NCI-H2227 (cell line): ENCODE results near the gene ZC3H13.

Experiments used
- DNase-seq: peaks from one replicate; lab custom pipeline; 2025; ENCODE audit not compliant: unreplicated experiment; lab: John Stamatoyannopoulos, UW

The ZC3H13 gene

DNA sequence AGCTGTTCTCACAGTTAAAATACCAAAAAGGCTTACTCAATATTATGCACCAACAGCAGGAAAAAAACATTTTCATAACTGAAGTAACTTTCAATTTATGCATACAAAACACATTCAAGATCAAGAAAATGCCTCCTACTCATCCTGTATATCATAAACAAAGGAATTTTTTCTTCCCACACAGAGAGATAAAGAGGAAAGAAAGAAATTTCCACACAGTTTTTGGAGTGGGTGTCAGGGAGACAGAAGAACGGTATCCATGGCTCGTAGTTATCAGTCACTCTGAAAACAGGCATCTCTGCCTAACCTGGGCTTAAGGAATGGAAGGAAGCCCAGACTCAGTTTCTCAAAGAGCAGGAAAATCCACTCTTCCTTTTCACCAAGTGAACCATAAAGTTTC, 108.6 kb downstream of the ZC3H13 start:
- no peak for DNase-seq

- DNase-seq: no peak
Observed at GRCh38 chr13:45943120-45943519, 109.4 kb downstream of the ZC3H13 start.

GRCh38 chr13:45941261-45941660, 111.3 kb downstream of the ZC3H13 start:
- DNase-seq: no peak

GRCh38 chr13:45940061-45940460, 112.5 kb downstream of the ZC3H13 start:
- DNase-seq: no peak

GRCh38 chr13:45936621-45937020, 115.9 kb downstream of the ZC3H13 start:
- DNase-seq: no peak

GRCh38 chr13:45934283-45934682, 118.3 kb downstream of the ZC3H13 start:
- no peak for DNase-seq

DNA sequence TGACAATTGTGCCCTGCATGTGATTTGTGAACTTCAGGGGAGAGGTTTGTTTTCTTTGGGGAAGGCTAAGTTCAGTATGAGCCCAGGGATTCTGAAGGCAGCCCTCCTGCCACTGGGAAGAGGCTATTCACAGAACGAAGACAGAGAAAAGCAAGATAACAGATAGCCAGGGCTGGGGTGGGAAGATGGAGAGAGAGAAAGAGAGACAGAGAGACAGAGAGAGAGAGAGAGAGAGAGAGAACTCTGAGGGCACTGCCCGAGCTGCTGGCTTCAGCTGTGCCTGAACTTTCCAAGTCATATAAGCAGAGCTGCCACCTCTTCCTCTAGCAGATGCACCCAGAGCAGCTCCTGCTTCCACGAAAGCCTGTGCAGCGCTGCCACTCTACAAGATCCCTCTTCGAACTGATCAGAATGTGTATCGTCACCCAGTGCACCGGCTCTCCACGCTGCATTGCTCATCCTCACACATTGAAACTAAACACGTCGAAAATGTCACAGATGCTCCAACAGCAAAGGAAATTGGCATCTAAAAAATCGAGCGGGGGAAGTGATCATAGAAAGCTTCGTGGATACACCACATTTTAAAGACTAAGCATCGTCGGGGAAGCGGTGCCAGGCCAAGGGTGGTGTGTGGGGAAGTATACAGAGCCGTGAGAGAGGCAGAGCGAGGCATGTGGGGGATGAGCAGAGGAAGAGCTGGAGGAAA, 119.2 kb downstream of the ZC3H13 start:
- no peak for DNase-seq

DNA sequence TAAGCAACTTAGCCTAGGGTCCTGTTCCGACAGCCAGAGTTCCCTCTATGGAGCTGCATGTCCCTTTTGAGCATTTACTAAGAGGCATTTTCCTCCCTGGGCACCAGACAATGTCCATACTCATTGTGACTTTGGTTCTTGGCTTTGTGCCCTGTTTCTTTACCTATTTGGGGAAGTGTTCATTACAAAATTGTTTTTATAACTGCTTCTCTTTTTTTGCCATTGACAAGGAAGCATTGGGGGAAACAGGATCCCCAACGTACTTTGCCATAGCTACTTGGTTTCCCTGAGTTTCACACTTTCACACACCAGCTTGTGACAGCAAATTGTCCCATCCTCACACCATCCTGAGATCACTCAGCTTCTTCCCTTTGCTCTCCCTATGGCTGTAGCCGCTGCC, 119.9 kb downstream of the ZC3H13 start:
- no peak for DNase-seq

DNA sequence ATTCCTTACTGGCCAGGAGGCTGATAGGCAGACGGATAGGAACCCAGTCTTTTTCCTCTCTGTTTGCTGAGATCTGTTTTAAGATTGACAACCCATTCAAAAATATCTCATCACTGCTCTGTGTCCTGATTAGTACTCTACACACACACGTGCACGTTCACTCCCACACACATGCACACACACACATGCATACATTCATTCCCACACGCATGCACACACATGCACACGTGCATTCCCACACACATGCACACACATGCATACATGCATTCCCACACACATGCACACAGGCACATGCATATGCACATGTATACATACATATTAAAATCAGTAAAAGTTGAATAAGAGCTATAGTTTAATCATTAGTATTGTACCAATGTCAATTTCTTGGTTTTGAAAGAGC, 120.4 kb downstream of the ZC3H13 start:
- no peak for DNase-seq

DNA sequence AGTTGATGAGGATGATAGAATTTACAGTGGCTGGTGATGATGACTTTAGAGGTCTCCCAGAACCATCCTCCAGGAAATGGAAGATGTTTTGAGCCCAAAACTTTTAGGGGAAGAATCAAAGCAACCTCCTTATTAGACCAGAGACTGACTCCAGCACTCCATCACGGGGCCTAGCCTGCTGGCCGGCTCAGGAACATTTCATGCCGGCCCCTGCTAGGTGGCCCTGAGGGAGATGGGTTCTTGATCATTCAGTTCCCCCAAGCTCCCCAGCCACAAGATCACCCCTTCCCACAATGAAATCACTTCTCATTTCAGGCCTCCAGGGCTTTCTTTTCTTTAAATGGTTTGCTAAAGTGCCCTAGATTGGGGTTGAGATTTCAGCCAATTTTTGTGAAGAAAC, 121.3 kb downstream of the ZC3H13 start:
- DNase-seq: no peak

DNA sequence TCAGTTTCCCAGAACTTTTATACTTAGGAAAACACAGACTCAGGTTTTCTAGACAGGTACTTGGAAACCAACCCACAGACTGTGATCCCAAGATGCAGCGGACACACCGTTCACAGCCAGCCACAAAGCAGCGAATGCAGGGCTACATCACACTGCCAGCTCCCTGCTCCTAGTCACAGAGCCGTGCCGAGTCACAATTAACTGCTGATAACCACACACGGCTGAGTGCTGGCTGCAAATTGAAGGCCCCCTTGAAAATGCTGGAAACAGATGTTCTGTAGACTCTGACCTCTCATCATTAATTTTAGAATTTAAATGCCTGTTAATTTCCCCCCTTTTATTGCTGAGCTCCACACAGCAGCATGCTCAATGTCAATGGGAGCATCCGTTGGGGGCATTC, 122.4 kb downstream of the ZC3H13 start:
- peak; percentile 39 for DNase-seq

DNA sequence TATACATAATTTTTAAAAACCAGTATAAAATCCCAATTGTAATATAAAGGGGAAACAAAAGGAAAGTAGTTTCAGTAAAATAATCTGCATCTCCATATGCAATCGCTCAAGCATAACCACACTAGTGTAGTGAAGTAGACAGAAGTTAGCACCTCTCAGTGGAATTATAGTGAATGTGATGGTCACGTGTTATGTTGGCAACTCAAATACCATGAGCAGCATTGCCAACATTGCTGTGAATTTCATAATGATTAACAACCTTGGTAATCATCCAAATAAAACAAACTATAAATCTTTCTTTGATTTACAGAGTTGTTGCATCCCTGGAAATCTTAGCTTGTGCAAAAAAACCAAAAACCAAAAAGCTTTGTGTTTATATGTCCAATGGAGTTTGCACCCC, 123.7 kb downstream of the ZC3H13 start:
- no peak for DNase-seq

- no peak for DNase-seq
Observed at GRCh38 chr13:45928176-45928575, 124.4 kb downstream of the ZC3H13 start.

DNA sequence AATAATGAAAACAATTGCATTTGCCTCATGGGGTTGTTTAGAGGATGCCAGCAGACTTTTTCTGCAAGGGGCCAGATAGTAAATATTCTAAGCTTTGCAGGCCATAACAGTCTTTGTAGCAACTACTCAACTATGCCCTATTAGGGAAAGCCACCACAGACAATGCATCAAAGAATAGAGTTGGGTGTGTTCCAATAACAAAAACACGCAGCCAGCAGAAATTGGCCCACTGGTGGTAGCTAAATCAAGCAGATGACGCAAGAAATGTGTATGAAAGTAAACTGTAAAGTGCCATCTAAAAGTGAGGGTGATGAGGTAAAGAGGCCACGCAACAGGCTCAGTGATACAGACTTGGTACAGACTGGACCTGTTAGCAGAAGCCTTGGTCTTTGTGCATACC, 125.8 kb downstream of the ZC3H13 start:
- no peak for DNase-seq

DNA sequence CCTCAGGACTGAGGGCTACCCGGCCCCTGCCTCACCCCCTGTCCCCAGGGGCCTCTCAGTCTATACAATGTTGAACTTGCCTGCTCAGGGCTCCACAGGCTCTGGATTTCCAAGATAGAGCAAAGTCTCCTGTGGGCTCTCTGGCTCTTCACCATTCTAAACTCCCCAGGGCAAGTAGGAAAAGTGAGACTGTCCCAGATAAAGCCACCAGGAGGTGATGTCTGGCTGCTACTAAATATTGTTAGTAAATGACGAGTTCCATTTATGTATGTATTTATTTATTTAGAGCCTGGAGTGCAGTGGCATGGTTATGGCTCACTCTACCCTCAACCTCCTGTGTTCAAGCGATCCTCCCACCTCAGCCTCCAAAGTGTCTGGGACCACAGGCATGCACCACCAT, 127.4 kb downstream of the ZC3H13 start:
- no peak for DNase-seq

- DNase-seq: no peak
Observed at GRCh38 chr13:45921162-45921736, 131.3 kb downstream of the ZC3H13 start.

DNA sequence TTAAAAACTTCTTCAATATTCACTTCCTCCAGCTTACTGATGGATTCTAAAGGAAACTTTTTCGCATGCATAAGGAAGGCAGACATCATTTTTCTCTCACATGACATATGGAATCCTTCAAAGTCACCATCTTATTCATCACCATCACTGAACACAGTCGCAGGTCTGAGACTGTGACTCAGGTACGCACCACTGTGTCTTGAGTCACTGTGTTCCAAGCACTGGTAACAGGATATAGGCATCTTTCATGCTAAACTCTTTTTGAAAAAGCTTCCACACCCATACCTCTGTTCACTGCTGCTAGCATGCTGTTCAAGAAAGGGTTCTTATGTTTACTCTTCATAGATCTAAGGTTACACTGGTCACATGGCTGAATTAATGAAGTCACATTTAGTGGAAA, 133.9 kb downstream of the ZC3H13 start:
- no peak for DNase-seq

- no peak for DNase-seq
Observed at GRCh38 chr13:45917019-45917418, 135.5 kb downstream of the ZC3H13 start.

DNA sequence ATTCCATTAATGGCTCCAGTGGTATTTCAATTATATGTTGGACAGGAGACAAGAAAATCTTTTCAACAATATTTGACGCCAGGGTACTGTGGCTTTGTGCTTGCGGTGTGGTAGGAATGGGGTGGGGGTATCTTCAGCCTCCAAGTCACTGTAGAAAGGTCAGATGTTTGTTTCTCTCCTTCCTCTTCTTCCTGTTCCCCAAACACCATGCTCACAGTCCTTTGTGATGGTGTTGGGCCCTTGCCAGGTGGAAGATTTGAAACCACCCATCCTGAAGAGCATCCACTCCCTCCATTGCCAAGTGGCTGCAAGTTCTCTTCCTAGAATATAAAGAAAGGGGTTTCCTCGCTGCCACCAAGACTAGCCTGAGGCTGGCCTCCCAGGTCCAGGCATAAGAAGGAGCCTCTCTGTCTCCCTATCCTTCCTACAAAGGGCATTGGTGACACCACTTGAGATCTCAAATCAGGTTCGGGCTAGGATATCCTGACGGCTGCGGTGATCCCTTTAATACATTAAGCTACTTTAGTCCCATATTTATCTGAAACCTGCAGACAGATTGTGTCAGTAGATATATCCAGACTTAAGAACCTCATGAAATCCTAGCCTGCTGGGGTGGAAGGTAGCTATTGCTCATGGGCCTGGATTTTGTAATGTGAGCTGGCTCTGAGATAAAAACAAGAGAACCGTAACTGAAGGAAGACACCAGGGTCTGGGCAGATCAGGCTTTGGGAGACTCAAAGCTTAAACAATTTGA, 136.7 kb downstream of the ZC3H13 start:
- DNase-seq: no peak

GRCh38 chr13:45909673-45910072, 142.9 kb downstream of the ZC3H13 start:
- no peak for DNase-seq

DNA sequence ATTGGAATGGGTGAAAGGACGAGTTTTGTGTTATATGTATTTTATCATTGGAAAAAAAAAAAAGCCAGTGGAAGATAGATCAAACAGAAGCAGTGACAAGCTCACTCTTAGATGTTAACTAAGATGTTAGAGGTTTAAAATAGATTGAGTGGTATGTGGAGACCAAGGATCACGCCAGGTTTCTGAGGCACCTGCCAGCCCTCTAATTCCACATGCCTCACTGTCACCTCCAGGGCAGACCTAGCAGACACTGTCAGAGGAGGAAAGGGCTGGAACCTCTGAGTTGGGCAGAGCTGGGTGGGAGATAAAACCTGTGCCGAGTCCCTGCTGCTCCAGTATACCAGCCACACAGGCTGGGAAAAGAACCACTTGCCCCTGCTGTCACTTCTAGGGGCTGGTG, 143.5 kb downstream of the ZC3H13 start:
- DNase-seq: no peak

DNA sequence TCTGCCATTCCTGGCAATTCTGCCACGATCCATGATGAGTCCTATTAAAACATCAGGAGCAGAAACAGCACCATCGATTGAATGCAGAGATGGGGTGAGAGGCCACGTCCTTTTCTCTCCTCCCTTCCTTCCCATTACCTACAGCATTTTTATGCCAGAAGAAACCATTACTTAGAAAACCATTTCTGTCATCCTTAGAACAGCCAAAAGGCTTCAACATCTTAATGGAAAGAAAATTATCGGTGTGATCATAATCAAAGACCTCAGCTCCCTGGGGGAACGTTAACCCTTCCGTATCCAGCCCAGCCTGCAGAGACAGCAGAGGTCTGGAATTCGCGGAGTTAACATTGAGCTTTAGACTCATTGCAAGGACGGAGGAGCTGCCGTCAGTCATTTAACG, 145.0 kb downstream of the ZC3H13 start:
- DNase-seq: peak; percentile 60
